GM20000 (cell line): Measurements from ENCODE around the gene GALNTL6.

Experiments used
- DNase-seq: peaks from one replicate; pipeline ENCODE4 v3.0.0; 2012; ENCODE audit warnings: low spot score
- CTCF ChIP-seq: IDR thresholded peaks from 2 replicates; pipeline ENCODE4 v1.5.1; 2012; ENCODE audit warnings: mild to moderate bottlenecking, control low read depth; ENCODE audit errors: extremely low read depth, missing control alignments

The GALNTL6 gene

DNA sequence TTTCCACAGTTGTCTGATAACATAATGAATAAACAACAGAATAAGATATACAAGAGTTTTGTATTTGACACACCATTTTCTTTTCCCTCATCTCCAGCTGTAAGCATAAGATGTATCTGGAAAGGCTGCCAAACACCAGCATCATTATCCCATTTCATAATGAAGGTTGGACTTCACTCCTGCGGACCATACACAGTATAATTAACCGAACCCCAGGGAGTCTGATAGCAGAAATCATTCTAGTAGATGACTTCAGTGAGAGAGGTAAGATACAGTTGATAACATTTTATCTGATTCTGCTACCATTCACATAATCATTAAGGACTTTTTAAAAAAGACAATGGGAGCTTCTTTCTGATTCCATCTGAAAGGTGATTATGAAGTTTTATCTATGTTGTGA, 535.2 kb downstream of the GALNTL6 start:
- no peak for DNase-seq
- TF ChIP-seq CTCF: no peak

DNA sequence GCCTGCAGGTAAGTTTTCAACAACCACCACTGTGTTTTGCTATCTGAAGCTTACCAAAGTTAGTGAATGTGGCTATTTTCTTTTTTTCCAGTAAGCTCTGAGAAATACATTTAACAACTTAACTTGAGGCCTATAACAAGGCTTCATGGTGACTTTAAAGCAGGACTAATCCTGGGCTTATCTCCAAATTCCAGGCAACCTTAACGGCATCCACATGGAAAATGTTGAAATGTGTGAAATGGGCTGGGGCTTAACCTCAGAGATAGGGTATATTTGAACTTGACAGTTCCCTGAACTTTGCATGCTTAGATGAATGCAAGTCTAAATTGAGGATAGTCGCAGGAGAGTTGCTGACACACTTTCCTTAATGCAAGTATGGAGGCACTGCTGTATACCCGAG, 539.2 kb downstream of the GALNTL6 start:
- DNase-seq: no peak
- TF ChIP-seq CTCF: no peak

DNA sequence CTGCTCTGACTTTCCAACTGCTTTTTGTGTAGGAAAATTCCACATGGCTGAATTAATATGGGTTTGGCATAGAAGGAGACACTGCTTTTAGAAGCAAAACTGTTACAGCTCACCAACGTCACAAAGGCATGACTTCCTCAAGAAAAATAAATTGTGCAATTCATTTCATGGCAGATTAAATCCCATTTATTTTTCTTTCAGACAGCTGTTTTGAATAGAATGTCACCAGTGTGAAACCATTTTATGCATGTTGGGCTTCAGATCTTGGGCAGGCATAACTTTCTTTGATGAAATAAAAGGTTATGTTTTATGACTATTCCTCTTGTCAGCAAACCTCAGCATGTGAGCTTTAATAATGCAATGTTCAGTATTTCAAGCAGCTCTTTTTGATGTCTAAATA, 542.8 kb downstream of the GALNTL6 start:
- no peak for DNase-seq
- no peak for TF ChIP-seq CTCF

DNA sequence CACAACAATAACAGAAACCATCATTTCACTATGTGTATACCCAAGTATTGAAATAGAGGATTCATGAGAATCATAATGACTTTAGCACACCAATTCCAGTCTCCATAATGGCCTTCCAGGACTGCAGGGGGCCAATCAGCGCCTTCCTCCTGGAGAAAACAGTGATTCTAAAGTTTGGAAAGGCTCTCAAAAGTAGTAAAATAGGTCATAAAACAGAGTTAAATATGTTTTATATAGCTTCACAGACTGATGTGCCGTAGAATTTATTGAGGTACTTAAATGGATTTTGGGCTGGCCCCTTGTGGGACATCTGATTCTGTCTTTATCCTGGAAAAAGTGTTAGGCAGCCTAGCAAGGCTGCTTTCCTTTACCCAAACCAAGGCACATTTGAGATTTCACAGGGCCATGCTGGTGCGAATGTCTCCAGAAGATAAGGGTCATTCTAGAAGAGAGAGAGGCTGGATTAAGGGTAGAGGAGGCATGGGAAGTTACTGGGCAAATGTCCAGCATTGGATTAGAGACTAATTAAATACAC, 543.9 kb downstream of the GALNTL6 start:
- TF ChIP-seq CTCF: no peak
- DNase-seq: no peak

DNA sequence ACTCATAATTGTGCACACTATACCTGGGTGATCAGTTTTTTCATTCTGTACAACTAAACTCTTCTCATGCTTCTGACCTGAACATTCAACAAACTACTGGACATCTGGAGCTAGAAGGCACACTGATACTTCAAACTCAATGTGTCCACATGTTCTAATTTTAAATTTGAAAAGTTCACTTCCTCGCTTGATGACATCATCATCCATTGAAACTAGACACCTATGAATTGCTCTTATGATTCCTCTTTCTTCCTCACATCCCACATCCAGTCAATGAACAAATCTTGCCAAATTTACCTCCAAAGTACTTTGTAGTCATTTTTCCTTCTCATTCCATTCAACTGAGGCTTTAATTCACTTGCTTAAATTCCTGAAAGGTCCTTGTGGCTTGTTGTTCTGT, 549.4 kb downstream of the GALNTL6 start:
- DNase-seq: no peak
- TF ChIP-seq CTCF: no peak

DNA sequence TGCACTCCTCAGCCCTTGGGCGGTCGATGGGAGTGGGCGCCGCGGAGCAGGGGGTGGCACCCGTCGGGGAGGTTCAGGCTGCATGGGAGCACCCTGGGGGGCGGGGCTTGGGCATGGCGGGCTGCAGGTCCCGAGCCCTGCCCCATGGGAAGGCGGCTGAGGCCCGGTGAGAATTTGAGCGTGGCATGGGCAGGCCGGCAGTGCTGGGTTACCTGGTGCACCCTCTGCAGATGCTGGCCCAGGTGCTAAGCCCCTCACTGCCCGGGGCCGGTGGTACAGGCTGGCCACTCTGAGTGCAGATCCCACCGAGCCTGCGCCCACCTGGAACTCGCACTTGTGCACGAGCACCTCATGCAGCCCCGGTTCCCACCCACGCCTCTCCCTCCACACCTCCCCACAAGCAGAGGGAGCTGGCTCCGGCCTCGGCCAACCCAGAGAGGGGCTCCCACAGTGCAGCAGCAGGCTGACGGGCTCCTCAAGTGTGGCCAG, 556.3 kb downstream of the GALNTL6 start:
- no peak for TF ChIP-seq CTCF
- DNase-seq: no peak

DNA sequence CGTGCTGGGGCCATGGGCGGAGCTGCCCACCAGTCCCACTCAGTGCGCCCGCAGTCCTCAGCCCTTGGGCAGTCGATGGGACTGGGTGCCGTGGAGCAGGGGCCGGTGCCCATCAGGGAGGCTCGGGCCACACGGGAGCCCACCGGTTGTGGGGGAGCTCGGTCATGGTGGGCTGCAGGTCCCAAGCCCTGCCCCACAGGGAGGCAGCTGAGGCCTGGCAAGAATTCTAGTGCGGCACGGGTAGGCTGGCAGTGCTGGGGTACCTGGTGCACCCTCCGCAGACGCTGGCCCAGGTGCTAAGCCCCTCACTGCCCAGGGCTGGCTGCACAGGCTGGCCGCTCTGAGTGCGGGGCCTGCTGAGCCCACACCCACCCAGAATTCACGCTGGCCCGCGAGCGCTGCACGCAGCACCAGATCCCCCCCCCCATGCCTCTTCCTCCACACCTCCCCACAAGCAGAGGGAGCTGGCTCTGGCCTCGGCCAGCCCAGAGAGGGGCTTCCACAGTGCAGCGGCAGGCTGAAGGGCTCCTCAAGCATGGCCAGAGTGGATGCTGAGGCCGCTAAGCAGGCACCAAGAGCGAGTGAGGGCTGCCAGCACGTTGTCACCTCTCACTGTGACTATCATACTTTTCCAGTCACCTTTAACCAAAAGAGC, 564.4 kb downstream of the GALNTL6 start:
- no peak for TF ChIP-seq CTCF
- DNase-seq: no peak
